Tibial nerve (tissue), 4 donors: Measurements from ENCODE around the gene SLC25A36. TPM values are rescaled to one million over a fixed set of nuclear protein-coding genes. Genes with fewer than 3 reads are reported as not detected.
A peak's percentile ranks its signal among the peaks of the same experiment; 100 is the strongest.
"Not testable (repeated sequence)": the region's sequence is repeated elsewhere in the genome, so short reads cannot be mapped to it uniquely, and the experiment has no call there.

ENCODE experiments used
- DNase-seq, 2 donors: peaks; one replicate each; pipeline ENCODE4 v3.0.0-alpha.2; 2019; ENCODE audit warnings: low spot score in 2 of 2
- H3K27ac ChIP-seq, 4 donors: fragments of 200-600 bp; sonication (generic) in 3 of 4; one replicate each; pipeline ENCODE4 v1.5.1; 2017 to 2019; ENCODE audit warnings: mild to moderate bottlenecking in 1 of 4
- H3K27me3 ChIP-seq, 2 donors: fragments of 200-600 bp; sonication (generic) in 1 of 2; one replicate each; pipeline versions ENCODE4 v1.5.1 to v1.6.0; 2017 to 2019
- H3K36me3 ChIP-seq, 3 donors: fragments of 200-600 bp; sonication (generic); one replicate each; pipeline ENCODE4 v1.5.1; 2018 to 2019
- H3K4me1 ChIP-seq, 4 donors: fragments of 200-600 bp; sonication (generic) in 3 of 4; one replicate each; pipeline ENCODE4 v1.5.1; 2017 to 2019
- H3K4me3 ChIP-seq, 4 donors: fragments of 200-600 bp; sonication (generic) in 3 of 4; one replicate each; pipeline ENCODE4 v1.5.1; 2017 to 2019; ENCODE audit warnings: mild to moderate bottlenecking in 1 of 4, moderate library complexity in 1 of 4
- H3K9me3 ChIP-seq, 4 donors: fragments of 200-600 bp; sonication (generic) in 3 of 4; one replicate each; pipeline ENCODE4 v1.5.1; 2017 to 2019
- CTCF ChIP-seq, 5 experiments: fragments of 200-600 bp in 3 of 5; fragments of 450-650 bp in 2 of 5; sonication (generic) in 3 of 5; IDR thresholded peaks; one replicate each; pipeline ENCODE4 v1.5.1; 2016 to 2019; ENCODE audit warnings: antibody characterized with exemption in 5 of 5, mild to moderate bottlenecking in 3 of 5, moderate library complexity in 2 of 5
- EP300 ChIP-seq, 2 donors: sonication (generic); formaldehyde crosslinking; IDR thresholded peaks; one replicate each; pipeline ENCODE4 v1.6.1; 2017; ENCODE audit warnings: antibody characterized with exemption in 2 of 2, mild to moderate bottlenecking in 1 of 2
- POLR2A ChIP-seq, 2 donors: fragments of 450-650 bp; IDR thresholded peaks; one replicate each; pipeline ENCODE4 v1.6.1; 2017; ENCODE audit warnings: antibody characterized with exemption in 2 of 2, mild to moderate bottlenecking in 2 of 2, moderate library complexity in 2 of 2
- WGBS, 2 donors: methylation state at CpG; one replicate each; pipeline ENCODE4 v1.1.5; 2018; 5-methylcytosine and 5-hydroxymethylcytosine counted together
- total RNA-seq, 4 donors: library from RNA; depleted of rRNA; stranded (reverse); fragments of >200 nt; gene quantifications; one replicate each; pipeline ENCODE4 v1.1.0, GENCODE V29; 2016

SLC25A36 gene
- total RNA-seq, 4 donors from 2014 or later: 68.0 to 132 (median 115) TPM

DNA sequence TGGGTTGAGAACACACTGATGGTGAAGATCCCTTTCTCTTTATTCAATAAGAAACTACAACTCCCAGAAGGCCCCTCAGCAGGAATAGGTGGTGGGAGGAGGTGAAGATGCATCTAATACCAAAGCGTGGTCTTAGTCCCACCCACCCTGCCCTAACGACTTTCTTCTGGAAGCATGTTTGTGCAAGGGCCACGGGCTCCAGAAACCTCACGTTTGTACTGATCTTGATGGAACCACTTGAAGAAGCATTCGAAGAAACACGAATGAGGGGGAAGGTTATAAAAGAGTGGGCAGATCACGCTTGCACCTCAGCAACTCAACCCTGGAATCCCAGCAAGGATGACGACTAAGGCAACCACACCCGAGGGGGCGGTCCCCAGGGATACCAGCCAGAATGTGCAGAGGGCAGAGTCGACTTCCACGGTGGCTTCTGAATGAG is 10.6 kb upstream of the SLC25A36 start:
- DNase-seq: no peak
- Histone ChIP-seq H3K36me3 (no peaks in the 10 kb centered on the region), H3K9me3 (peaks cover 0 to 2% (median 0%) of the 10 kb centered on the region in 4 donors), H3K4me1 (no peaks in the 10 kb centered on the region), H3K4me3 (no peak overlapping the region), H3K27me3 (no peaks in the 10 kb centered on the region), H3K27ac (no peak overlapping the region)
- TF ChIP-seq EP300 (IDR thresholded peaks at IDR 0.05) (no peak), CTCF (IDR thresholded peaks at IDR 0.05) (no peak), POLR2A (IDR thresholded peaks at IDR 0.05) (no peak)
- 11 to 13% methylated on average over 12 of the region's 12 CpGs for WGBS, 2 donors

GRCh38 chr3:140931801-140932200 is 9.8 kb upstream of the SLC25A36 start:
- no peak for DNase-seq

DNA sequence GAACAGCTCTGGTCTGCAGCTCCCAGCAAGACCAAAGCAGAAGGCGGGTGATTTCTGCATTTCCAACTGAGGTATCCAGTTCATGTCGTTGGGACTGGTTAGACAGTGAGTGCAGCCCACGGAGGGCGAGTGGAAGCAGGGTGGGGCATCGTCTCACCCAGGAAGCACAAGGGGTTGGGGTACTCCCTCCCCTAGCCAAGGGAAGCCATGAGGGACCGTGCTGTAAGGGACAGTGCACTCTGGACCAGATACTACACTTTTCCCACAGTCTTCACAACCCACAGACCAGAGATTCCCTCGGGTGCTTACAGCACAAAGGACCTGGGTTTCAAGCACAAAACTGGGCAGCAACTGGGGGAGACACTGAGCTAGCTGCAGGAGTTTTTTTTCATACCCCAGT is 8.5 kb upstream of the SLC25A36 start:
- H3K4me1 ChIP-seq: no peaks in the 10 kb centered on the region
- DNase-seq: no peak
- no peak overlapping the region for H3K27ac ChIP-seq
- H3K9me3 ChIP-seq: peaks cover 0 to 6% (median 0%) of the 10 kb centered on the region in 4 donors
- TF ChIP-seq CTCF (IDR thresholded peaks at IDR 0.05) (no peak), POLR2A (IDR thresholded peaks at IDR 0.05) (no peak), EP300 (IDR thresholded peaks at IDR 0.05) (no peak)
- no peaks in the 10 kb centered on the region for H3K36me3 ChIP-seq
- 77 to 85% methylated on average over 7 of the region's 7 CpGs for WGBS, 2 donors
- no peaks in the 10 kb centered on the region for H3K27me3 ChIP-seq
- H3K4me3 ChIP-seq: no peak overlapping the region

More at GRCh38 chr3:140931801-140932200, 9.8 kb upstream of the SLC25A36 start:
- no peaks in the 10 kb centered on the region for H3K36me3 ChIP-seq
- peaks cover 0 to 6% (median 0%) of the 10 kb centered on the region in 4 donors for H3K9me3 ChIP-seq
- no peak overlapping the region for H3K4me3 ChIP-seq
- no peaks in the 10 kb centered on the region for H3K27me3 ChIP-seq
- TF ChIP-seq POLR2A (IDR thresholded peaks at IDR 0.05): no peak
- no peak for TF ChIP-seq CTCF (IDR thresholded peaks at IDR 0.05)
- no peak for TF ChIP-seq EP300 (IDR thresholded peaks at IDR 0.05)
- no peaks in the 10 kb centered on the region for H3K4me1 ChIP-seq
- no peak overlapping the region for H3K27ac ChIP-seq

- TF ChIP-seq CTCF (IDR thresholded peaks at IDR 0.05): no peak
- TF ChIP-seq EP300 (IDR thresholded peaks at IDR 0.05): no peak
- TF ChIP-seq POLR2A (IDR thresholded peaks at IDR 0.05): no peak
- H3K36me3 ChIP-seq: no peaks in the 10 kb centered on the region
- H3K9me3 ChIP-seq: peaks cover 0 to 6% (median 0%) of the 10 kb centered on the region in 4 donors
- no peaks in the 10 kb centered on the region for H3K4me1 ChIP-seq
- WGBS, 2 donors: 86 to 87% methylated on average over 3 to 5 of the region's 8 CpGs
- DNase-seq: no peak
- no peaks in the 10 kb centered on the region for H3K27me3 ChIP-seq
- H3K27ac ChIP-seq: no peak overlapping the region
- H3K4me3 ChIP-seq: no peak overlapping the region
Observed at GRCh38 chr3:140933552-140933951, 8.1 kb upstream of the SLC25A36 start.

DNA sequence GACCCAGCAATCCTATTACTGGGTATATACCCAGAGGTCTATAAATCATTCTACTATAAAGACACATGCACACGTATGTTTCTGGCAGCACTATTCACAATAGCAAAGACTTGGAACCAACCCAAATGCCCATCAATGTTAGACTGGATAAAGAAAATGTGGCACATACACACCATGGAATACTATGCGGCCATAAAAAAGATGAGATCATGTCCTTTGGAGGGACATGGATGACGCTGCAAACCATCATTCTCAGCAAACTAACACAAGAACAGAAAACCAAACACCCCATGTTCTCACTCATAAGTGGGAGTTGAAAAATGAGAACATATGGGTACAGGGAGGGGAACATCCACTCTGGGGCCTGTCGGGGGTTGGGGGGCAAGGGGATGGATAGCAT is 2.3 kb upstream of the SLC25A36 start:
- H3K9me3 ChIP-seq, H3K4me3 ChIP-seq, H3K27ac ChIP-seq, DNase-seq, H3K36me3 ChIP-seq, H3K27me3 ChIP-seq: not testable (repeated sequence)
- peaks cover 0 to 14% (median 12%) of the 10 kb centered on the region in 4 donors for H3K4me1 ChIP-seq
- WGBS, 2 donors: 90% methylated on average over 4 of the region's 4 CpGs

GRCh38 chr3:140941090-140941433 is 574 bp upstream of the SLC25A36 start:
- H3K36me3 ChIP-seq: no peaks in the 10 kb centered on the region
- H3K27me3 ChIP-seq: no peaks in the 10 kb centered on the region
- H3K4me3 ChIP-seq: peak overlapping the region; percentile 80 to 98 (median 91)
- peaks cover 0 to 3% (median 0%) of the 10 kb centered on the region in 4 donors for H3K9me3 ChIP-seq
- peak overlapping the region; percentile 97 to 99 (median 98) for H3K27ac ChIP-seq
- peaks cover 0 to 30% (median 24%) of the 10 kb centered on the region in 4 donors for H3K4me1 ChIP-seq
- WGBS, 2 donors: 41 to 44% methylated on average over 5 of the region's 5 CpGs
- TF ChIP-seq POLR2A (IDR thresholded peaks at IDR 0.05): no peak
- no peak for DNase-seq
